ENCODE results near the gene CTDSPL. TPM values are rescaled to one million over a fixed set of nuclear protein-coding genes. Genes with fewer than 3 reads are reported as not detected.

The CTDSPL gene
- polyA plus RNA-seq, 1 of the 3 experiments (the other 2 are of a cell fraction) = 22.1 TPM

DNA sequence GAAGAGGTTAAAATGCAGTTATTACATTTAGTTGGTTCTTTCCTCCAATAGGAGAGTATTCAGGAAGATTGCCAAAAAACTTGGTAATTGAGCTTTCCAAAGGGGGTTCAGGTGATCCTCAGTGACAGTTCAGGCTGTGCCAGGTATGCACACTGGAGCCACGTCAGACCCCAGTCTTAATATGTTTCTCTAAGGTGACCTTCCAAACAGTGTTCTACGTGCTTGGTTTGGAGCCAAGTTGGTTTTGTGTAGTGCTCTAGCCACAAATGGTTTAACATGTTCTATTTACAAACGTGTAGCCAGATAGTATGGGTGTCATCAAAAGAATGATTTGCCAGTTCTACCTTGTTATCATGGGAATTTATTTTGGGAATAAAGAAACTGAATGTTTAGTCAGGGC is 21.0 kb downstream of the CTDSPL start:
- no peaks in the 10 kb centered on the region for H3K9me3 ChIP-seq
- no peak overlapping the region for H3K27ac ChIP-seq (ENCODE audit: low read depth in 2 of 2, low read length in 1 of 2)
- no peaks in the 10 kb centered on the region; a peak in 1 of 4 replicates for H3K4me1 ChIP-seq (ENCODE audit: control insufficient read depth in 1 of 2, insufficient read depth in 2 of 2, low read depth in 1 of 2, low read length in 1 of 2)
- no peaks in the 10 kb centered on the region for H3K36me3 ChIP-seq (replicated peaks in 1 of 2; ENCODE audit: control insufficient read depth in 1 of 2, insufficient read depth in 2 of 2, low read length in 1 of 2)
- no peaks in the 10 kb centered on the region for H3F3A ChIP-seq (replicated peaks; ENCODE audit: insufficient read depth)
- H3K4me3 ChIP-seq (ENCODE audit: low read depth in 2 of 2, low read length in 1 of 2) = no peak overlapping the region
- WGBS (ENCODE audit: low lambda C conversion rate) = 93% methylated on average over 3 of the region's 3 CpGs
- ChIA-PET CTCF (no interaction called here), POLR2A (no interaction called here)
- H3K27me3 ChIP-seq (ENCODE audit: insufficient read depth) = no peaks in the 10 kb centered on the region
- H3K79me2 ChIP-seq (ENCODE audit: insufficient read depth) = peaks cover 79% of the 10 kb centered on the region
- H3K9me2 ChIP-seq = no peaks in the 10 kb centered on the region
- no peak for TF ChIP-seq CHD2 (IDR thresholded peaks at IDR 0.05; ENCODE audit: low read length, partially characterized antibody)
- TF ChIP-seq TCF12 (IDR thresholded peaks at IDR 0.05) = no peak
- TF ChIP-seq, protein P1, sequence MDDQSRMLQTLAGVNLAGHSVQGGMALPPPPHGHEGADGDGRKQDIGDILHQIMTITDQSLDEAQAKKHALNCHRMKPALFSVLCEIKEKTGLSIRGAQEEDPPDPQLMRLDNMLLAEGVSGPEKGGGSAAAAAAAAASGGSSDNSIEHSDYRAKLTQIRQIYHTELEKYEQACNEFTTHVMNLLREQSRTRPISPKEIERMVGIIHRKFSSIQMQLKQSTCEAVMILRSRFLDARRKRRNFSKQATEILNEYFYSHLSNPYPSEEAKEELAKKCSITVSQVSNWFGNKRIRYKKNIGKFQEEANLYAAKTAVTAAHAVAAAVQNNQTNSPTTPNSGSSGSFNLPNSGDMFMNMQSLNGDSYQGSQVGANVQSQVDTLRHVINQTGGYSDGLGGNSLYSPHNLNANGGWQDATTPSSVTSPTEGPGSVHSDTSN (IDR thresholded peaks at IDR 0.05) = no peak
- TF ChIP-seq GATA2 (CRISPR knock-in tag; IDR thresholded peaks at IDR 0.05) = no peak
- H3K9ac ChIP-seq = no peak overlapping the region
- no peak overlapping the region for H3K4me2 ChIP-seq
- no peak overlapping the region for H2AFZ ChIP-seq (ENCODE audit: low read depth)
- no peak for DNase-seq
- peaks cover 39% of the 10 kb centered on the region for H4K20me1 ChIP-seq (ENCODE audit: insufficient read depth)

DNA sequence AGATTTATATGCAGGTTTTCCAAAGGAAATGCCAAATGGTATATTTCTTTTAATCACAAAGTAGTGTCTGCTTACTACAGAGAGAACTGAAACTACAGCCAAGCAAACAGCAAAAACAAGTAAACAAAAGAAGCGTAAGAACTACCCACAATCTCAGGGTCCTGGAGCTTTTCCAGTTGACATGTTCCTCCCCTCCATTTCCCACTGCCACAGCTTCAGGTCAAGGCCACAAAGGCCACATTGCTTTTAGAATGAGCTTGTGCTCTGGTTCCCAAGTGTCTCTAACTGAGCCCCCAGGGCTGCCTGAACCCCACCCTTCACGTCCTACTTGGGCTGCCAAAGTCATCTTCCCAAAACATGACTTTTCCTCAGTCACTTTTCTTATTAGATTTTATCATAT is 24.1 kb downstream of the CTDSPL start:
- ChIA-PET POLR2A (no interaction called here), CTCF (no interaction called here)
- no peak overlapping the region for H3K4me3 ChIP-seq (ENCODE audit: low read depth in 2 of 2, low read length in 1 of 2)
- no peaks in the 10 kb centered on the region for H3K9me3 ChIP-seq
- H3K4me2 ChIP-seq = no peak overlapping the region
- 94% methylated on average over 2 of the region's 2 CpGs for WGBS (ENCODE audit: low lambda C conversion rate)
- DNase-seq = no peak
- H3K79me2 ChIP-seq (ENCODE audit: insufficient read depth) = peaks cover 69% of the 10 kb centered on the region
- H3K9me2 ChIP-seq = no peaks in the 10 kb centered on the region
- no peak overlapping the region for H3K27ac ChIP-seq (ENCODE audit: low read depth in 2 of 2, low read length in 1 of 2)
- no peak overlapping the region for H3K9ac ChIP-seq
- peaks cover 25% of the 10 kb centered on the region for H4K20me1 ChIP-seq (ENCODE audit: insufficient read depth)
- H3K36me3 ChIP-seq (replicated peaks in 1 of 2; ENCODE audit: control insufficient read depth in 1 of 2, insufficient read depth in 2 of 2, low read length in 1 of 2) = peaks cover 0 to 6% of the 10 kb centered on the region in 2 experiments
- TF ChIP-seq CHD2 (IDR thresholded peaks at IDR 0.05; ENCODE audit: low read length, partially characterized antibody) (no peak), SIN3A (IDR thresholded peaks at IDR 0.05; ENCODE audit: borderline replicate concordance, low read depth, low read length) (no peak), FOXJ3 (CRISPR knock-in tag; IDR thresholded peaks at IDR 0.05) (no peak), POLR2AphosphoS5 (IDR thresholded peaks at IDR 0.05; ENCODE audit: low read depth, low read length) (no peak), TEAD4 (IDR thresholded peaks at IDR 0.05; ENCODE audit: borderline replicate concordance, insufficient read depth) (no peak), RXRA (IDR thresholded peaks at IDR 0.05; ENCODE audit: borderline replicate concordance, low read depth) (no peak), EP300 (IDR thresholded peaks at IDR 0.05; ENCODE audit: borderline replicate concordance in 1 of 2, low read depth in 1 of 2, low read length in 1 of 2) (no peak), SMC3 (IDR thresholded peaks at IDR 0.05; ENCODE audit: low read depth, low read length) (no peak), EZH2phosphoT487 (IDR thresholded peaks at IDR 0.05; ENCODE audit: borderline replicate concordance, low read depth) (no peak), RAD21 (IDR thresholded peaks at IDR 0.05; ENCODE audit: low read length) (no peak), ELF1 (IDR thresholded peaks at IDR 0.05) (no peak)
- TF ChIP-seq, protein P2, sequence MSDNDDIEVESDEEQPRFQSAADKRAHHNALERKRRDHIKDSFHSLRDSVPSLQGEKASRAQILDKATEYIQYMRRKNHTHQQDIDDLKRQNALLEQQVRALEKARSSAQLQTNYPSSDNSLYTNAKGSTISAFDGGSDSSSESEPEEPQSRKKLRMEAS (IDR thresholded peaks at IDR 0.05; ENCODE audit: low read depth) = no peak
- TF ChIP-seq, protein P3, sequence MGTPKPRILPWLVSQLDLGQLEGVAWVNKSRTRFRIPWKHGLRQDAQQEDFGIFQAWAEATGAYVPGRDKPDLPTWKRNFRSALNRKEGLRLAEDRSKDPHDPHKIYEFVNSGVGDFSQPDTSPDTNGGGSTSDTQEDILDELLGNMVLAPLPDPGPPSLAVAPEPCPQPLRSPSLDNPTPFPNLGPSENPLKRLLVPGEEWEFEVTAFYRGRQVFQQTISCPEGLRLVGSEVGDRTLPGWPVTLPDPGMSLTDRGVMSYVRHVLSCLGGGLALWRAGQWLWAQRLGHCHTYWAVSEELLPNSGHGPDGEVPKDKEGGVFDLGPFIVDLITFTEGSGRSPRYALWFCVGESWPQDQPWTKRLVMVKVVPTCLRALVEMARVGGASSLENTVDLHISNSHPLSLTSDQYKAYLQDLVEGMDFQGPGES (IDR thresholded peaks at IDR 0.05; ENCODE audit: low read depth, low read length) = no peak
- TF ChIP-seq, protein P4, sequence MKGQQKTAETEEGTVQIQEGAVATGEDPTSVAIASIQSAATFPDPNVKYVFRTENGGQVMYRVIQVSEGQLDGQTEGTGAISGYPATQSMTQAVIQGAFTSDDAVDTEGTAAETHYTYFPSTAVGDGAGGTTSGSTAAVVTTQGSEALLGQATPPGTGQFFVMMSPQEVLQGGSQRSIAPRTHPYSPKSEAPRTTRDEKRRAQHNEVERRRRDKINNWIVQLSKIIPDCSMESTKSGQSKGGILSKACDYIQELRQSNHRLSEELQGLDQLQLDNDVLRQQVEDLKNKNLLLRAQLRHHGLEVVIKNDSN (IDR thresholded peaks at IDR 0.05; ENCODE audit: borderline replicate concordance, low read depth) = no peak
- TF ChIP-seq, protein P5, sequence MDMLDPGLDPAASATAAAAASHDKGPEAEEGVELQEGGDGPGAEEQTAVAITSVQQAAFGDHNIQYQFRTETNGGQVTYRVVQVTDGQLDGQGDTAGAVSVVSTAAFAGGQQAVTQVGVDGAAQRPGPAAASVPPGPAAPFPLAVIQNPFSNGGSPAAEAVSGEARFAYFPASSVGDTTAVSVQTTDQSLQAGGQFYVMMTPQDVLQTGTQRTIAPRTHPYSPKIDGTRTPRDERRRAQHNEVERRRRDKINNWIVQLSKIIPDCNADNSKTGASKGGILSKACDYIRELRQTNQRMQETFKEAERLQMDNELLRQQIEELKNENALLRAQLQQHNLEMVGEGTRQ (IDR thresholded peaks at IDR 0.05; ENCODE audit: borderline replicate concordance, low read depth, low read length) = no peak
- TF ChIP-seq, protein P6, sequence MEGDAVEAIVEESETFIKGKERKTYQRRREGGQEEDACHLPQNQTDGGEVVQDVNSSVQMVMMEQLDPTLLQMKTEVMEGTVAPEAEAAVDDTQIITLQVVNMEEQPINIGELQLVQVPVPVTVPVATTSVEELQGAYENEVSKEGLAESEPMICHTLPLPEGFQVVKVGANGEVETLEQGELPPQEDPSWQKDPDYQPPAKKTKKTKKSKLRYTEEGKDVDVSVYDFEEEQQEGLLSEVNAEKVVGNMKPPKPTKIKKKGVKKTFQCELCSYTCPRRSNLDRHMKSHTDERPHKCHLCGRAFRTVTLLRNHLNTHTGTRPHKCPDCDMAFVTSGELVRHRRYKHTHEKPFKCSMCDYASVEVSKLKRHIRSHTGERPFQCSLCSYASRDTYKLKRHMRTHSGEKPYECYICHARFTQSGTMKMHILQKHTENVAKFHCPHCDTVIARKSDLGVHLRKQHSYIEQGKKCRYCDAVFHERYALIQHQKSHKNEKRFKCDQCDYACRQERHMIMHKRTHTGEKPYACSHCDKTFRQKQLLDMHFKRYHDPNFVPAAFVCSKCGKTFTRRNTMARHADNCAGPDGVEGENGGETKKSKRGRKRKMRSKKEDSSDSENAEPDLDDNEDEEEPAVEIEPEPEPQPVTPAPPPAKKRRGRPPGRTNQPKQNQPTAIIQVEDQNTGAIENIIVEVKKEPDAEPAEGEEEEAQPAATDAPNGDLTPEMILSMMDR (IDR thresholded peaks at IDR 0.05) = no peak
- peaks cover 0 to under 1% of the 10 kb centered on the region in 2 experiments; a peak in 1 of 4 replicates for H3K4me1 ChIP-seq (ENCODE audit: control insufficient read depth in 1 of 2, insufficient read depth in 2 of 2, low read depth in 1 of 2, low read length in 1 of 2)
- no peak overlapping the region for H2AFZ ChIP-seq (ENCODE audit: low read depth)
- no peaks in the 10 kb centered on the region for H3K27me3 ChIP-seq (ENCODE audit: insufficient read depth)
- no peaks in the 10 kb centered on the region for H3F3A ChIP-seq (replicated peaks; ENCODE audit: insufficient read depth)

All from SK-N-SH (cell line).